HepG2 (cell line): Measurements from ENCODE around the gene PRSS53. TPM values are rescaled to one million over a fixed set of nuclear protein-coding genes. Genes with fewer than 3 reads are reported as not detected.

Experiments
- AGO1 ChIP-seq: fragments of 200-400 bp; formaldehyde crosslinking; IDR thresholded peaks from 2 replicates; pipeline ENCODE4 v1.6.1; 2017; ENCODE audit warnings: mild to moderate bottlenecking, low read depth, low read length, moderate library complexity; ENCODE audit not compliant: poor library complexity, severe bottlenecking
- ATF7 ChIP-seq, 2 experiments: fragments of 450-650 bp in 1 of 2; sonication (generic) in 1 of 2; formaldehyde crosslinking in 1 of 2; IDR thresholded peaks; 2 replicates each; pipeline versions ENCODE4 v1.4.0 to v1.6.1; 2016 to 2020; ENCODE audit warnings: antibody characterized with exemption in 1 of 2, mild to moderate bottlenecking in 1 of 2, missing genetic modification reagents in 1 of 2
- DZIP1 ChIP-seq: sonication (generic); formaldehyde crosslinking; IDR thresholded peaks from 2 replicates; pipeline ENCODE4 v1.5.0; 2020; ENCODE audit warnings: mild to moderate bottlenecking, missing genetic modification reagents
- FOSL1 ChIP-seq: sonication (generic); formaldehyde crosslinking; IDR thresholded peaks from 2 replicates; pipeline ENCODE4 v1.9.0; 2021; ENCODE audit warnings: missing genetic modification reagents, borderline replicate concordance
- HNF1A ChIP-seq, 2 experiments: sonication (generic) in 1 of 2; formaldehyde crosslinking in 1 of 2; IDR thresholded peaks; 2 replicates each; pipeline versions ENCODE4 v1.4.0 to v1.6.1; 2016 to 2020; ENCODE audit warnings: borderline replicate concordance in 1 of 2, low read depth in 1 of 2, mild to moderate bottlenecking in 1 of 2, missing genetic modification reagents in 1 of 2
- JUNB ChIP-seq: sonication (generic); formaldehyde crosslinking; IDR thresholded peaks from 2 replicates; pipeline ENCODE4 v1.8.0; 2022; ENCODE audit warnings: missing genetic modification reagents, mild to moderate bottlenecking, borderline replicate concordance
- JUND ChIP-seq: sonication (generic); formaldehyde crosslinking; IDR thresholded peaks from 2 replicates; pipeline ENCODE4 v1.8.0; 2022; ENCODE audit warnings: mild to moderate bottlenecking, missing genetic modification reagents
- LCORL ChIP-seq, 2 experiments: fragments of 450-650 bp in 1 of 2; sonication (generic) in 1 of 2; formaldehyde crosslinking in 1 of 2; IDR thresholded peaks; 2 replicates each; pipeline versions ENCODE4 v1.5.0 to v1.6.1; 2017 to 2020; ENCODE audit warnings: antibody characterized with exemption in 1 of 2, missing genetic modification reagents in 1 of 2
- REPIN1 ChIP-seq: sonication (generic); formaldehyde crosslinking; IDR thresholded peaks from 2 replicates; pipeline ENCODE4 v1.8.0; 2022; ENCODE audit warnings: missing genetic modification reagents, low read depth, mild to moderate bottlenecking, borderline replicate concordance
- SYNCRIP ChIP-seq: fragments of 200-400 bp; formaldehyde crosslinking; IDR thresholded peaks from 2 replicates; pipeline ENCODE4 v1.6.1; 2018; ENCODE audit warnings: mild to moderate bottlenecking, low read depth, low read length; ENCODE audit not compliant: insufficient read depth
- ZFP36L2 ChIP-seq: sonication (generic); formaldehyde crosslinking; IDR thresholded peaks from 2 replicates; pipeline ENCODE4 v1.4.0; 2020; ENCODE audit warnings: missing genetic modification reagents
- ZFX ChIP-seq: sonication (generic); formaldehyde crosslinking; IDR thresholded peaks from 2 replicates; pipeline ENCODE4 v1.4.0; 2020; ENCODE audit warnings: mild to moderate bottlenecking, low read depth, missing genetic modification reagents, moderate library complexity
- ZNF292 ChIP-seq: sonication (generic); formaldehyde crosslinking; IDR thresholded peaks from 2 replicates; pipeline ENCODE4 v1.8.1; 2022; ENCODE audit warnings: mild to moderate bottlenecking, low read depth, missing genetic modification reagents, borderline replicate concordance
- ZNF329 ChIP-seq: sonication (generic); formaldehyde crosslinking; IDR thresholded peaks from 2 replicates; pipeline ENCODE4 v1.9.0; 2021; ENCODE audit warnings: low read depth, mild to moderate bottlenecking, missing genetic modification reagents
- ZNF367 ChIP-seq: sonication (generic); formaldehyde crosslinking; IDR thresholded peaks from 2 replicates; pipeline ENCODE4 v1.4.0; 2020; ENCODE audit warnings: missing genetic modification reagents, borderline replicate concordance
- ZNF431 ChIP-seq: sonication (generic); formaldehyde crosslinking; IDR thresholded peaks from 2 replicates; pipeline ENCODE4 v1.9.0; 2022; ENCODE audit warnings: missing genetic modification reagents, low read depth, mild to moderate bottlenecking, borderline replicate concordance
- ZNF577 ChIP-seq: sonication (generic); formaldehyde crosslinking; IDR thresholded peaks from 2 replicates; pipeline ENCODE4 v1.4.0; 2020; ENCODE audit warnings: mild to moderate bottlenecking, low read depth, missing genetic modification reagents, borderline replicate concordance
- ZNF660 ChIP-seq: sonication (generic); formaldehyde crosslinking; IDR thresholded peaks from 2 replicates; pipeline ENCODE4 v1.5.1; 2020; ENCODE audit warnings: mild to moderate bottlenecking, low read depth, missing genetic modification reagents, borderline replicate concordance
- ZNF773 ChIP-seq: sonication (generic); formaldehyde crosslinking; IDR thresholded peaks from 2 replicates; pipeline ENCODE4 v1.4.0; 2020; ENCODE audit warnings: missing genetic modification reagents, borderline replicate concordance
- ZSCAN21 ChIP-seq: sonication (generic); formaldehyde crosslinking; IDR thresholded peaks from 2 replicates; pipeline ENCODE4 v1.8.0; 2022; ENCODE audit warnings: mild to moderate bottlenecking, missing genetic modification reagents, moderate library complexity, borderline replicate concordance
- polyA plus RNA-seq, 8 experiments: library from polyadenylated mRNA; depleted of rRNA in 3 of 8; stranded (reverse) in 7 of 8; unstranded in 1 of 8; fragments of >200 nt; fragmentation: Illumina TruSeq in 4 of 8; extraction: Trizol in 4 of 8; gene quantifications; 2 replicates each; pipeline versions ENCODE4 v1.2.1 to v1.2.3, GENCODE V29; 2011 to 2016; ENCODE audit warnings: low read depth in 4 of 8, missing spikeins in 1 of 8, mixed read lengths in 1 of 8; ENCODE audit not compliant: insufficient read depth in 1 of 8
- total RNA-seq, 5 experiments: library from RNA; depleted of rRNA; stranded (reverse); fragments of >200 nt; fragmentation: Illumina TruSeq; extraction: Trizol; gene quantifications; 2 replicates each; pipeline ENCODE4 v1.2.3, GENCODE V29; 2016; ENCODE audit warnings: low read depth in 1 of 5

Gene PRSS53
- total and polyA plus RNA-seq, 2 of the 13 experiments (the other 11 are each of a cell fraction or from before 2014, with no cell fraction given): 2.2 to 7.4 TPM

- TF ChIP-seq HNF1A (IDR thresholded peaks at IDR 0.05; ENCODE audit: low read depth): no peak
- TF ChIP-seq HNF1A (CRISPR knock-in tag; IDR thresholded peaks at IDR 0.05; ENCODE audit: borderline replicate concordance): no peak
- TF ChIP-seq FOSL1 (CRISPR knock-in tag): no peak
- TF ChIP-seq ZNF577 (CRISPR knock-in tag): no peak
- no peak for TF ChIP-seq ZNF773
- no peak for TF ChIP-seq ZNF292 (CRISPR knock-in tag)
- no peak for TF ChIP-seq ZFP36L2 (CRISPR knock-in tag)
- peak; percentile 4; the same call in 1 of the 2 replicates for TF ChIP-seq REPIN1 (CRISPR knock-in tag)
- no peak for TF ChIP-seq AGO1
- TF ChIP-seq LCORL (IDR thresholded peaks at IDR 0.05): no peak
- TF ChIP-seq LCORL (CRISPR knock-in tag; IDR thresholded peaks at IDR 0.05): 0 out of 2 replicates have a peak, but pooled peaks have one; percentile 23
- no peak for TF ChIP-seq ZNF367
- TF ChIP-seq SYNCRIP: no peak
- no peak for TF ChIP-seq ZNF660 (CRISPR knock-in tag)
- 0 out of 2 replicates have a peak, but pooled peaks have one; percentile 1 for TF ChIP-seq DZIP1 (CRISPR knock-in tag)
- no peak for TF ChIP-seq JUNB (CRISPR knock-in tag)
- no peak for TF ChIP-seq JUND
- peak; percentile 31; the same call in 1 of the 2 replicates for TF ChIP-seq ATF7 (IDR thresholded peaks at IDR 0.05)
- no peak for TF ChIP-seq ATF7 (CRISPR knock-in tag; IDR thresholded peaks at IDR 0.05)
- TF ChIP-seq ZSCAN21 (CRISPR knock-in tag): 0 out of 2 replicates have a peak, but pooled peaks have one; percentile 7
- TF ChIP-seq ZFX (CRISPR knock-in tag): no peak
- 0 out of 2 replicates have a peak, but pooled peaks have one; percentile 32 for TF ChIP-seq ZNF329
- no peak for TF ChIP-seq ZNF431 (CRISPR knock-in tag)
Measured at GRCh38 chr16:31118223-31119155, 29.7 kb upstream of the PRSS53 start (continued).
